IPS-18c (cell line): ENCODE measurements around the gene DLGAP1.
"Not testable (repeated sequence)": the region's sequence is repeated elsewhere in the genome, so short reads cannot be mapped to it uniquely, and the experiment has no call there.

Source experiments
- H3K4me3 ChIP-seq: 2 replicates; pipeline ENCODE4 v1.7.0; 2013; ENCODE audit warnings: low read depth, mild to moderate bottlenecking, low read length, moderate library complexity; ENCODE audit not compliant: insufficient read depth
- H3K9me3 ChIP-seq: one replicate; pipeline ENCODE4 v1.6.1; 2013; ENCODE audit warnings: mild to moderate bottlenecking, low read length, moderate library complexity; ENCODE audit not compliant: control insufficient read depth, insufficient read depth

The DLGAP1 gene

DNA sequence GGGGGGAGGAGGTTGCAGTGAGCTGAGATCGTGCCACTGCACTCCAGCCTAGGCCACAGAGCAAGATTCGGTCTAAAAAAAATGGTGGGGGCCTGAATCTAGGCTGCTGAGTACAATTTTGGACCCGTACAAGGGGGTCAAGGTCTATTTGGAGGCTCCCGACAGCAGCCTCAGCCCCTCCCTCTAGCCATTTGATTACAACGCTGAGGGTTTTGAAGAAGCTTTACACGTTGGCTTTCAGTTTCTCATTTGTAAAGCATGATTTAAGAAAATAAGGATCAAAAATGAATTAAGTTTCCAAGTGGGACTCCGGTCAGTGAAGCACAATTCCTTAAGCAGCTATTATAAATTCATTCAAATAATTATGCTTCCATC, 871.2 kb downstream of the DLGAP1 start:
- Histone ChIP-seq H3K4me3 (no peak overlapping the region), H3K9me3 (no peaks in the 10 kb centered on the region)

DNA sequence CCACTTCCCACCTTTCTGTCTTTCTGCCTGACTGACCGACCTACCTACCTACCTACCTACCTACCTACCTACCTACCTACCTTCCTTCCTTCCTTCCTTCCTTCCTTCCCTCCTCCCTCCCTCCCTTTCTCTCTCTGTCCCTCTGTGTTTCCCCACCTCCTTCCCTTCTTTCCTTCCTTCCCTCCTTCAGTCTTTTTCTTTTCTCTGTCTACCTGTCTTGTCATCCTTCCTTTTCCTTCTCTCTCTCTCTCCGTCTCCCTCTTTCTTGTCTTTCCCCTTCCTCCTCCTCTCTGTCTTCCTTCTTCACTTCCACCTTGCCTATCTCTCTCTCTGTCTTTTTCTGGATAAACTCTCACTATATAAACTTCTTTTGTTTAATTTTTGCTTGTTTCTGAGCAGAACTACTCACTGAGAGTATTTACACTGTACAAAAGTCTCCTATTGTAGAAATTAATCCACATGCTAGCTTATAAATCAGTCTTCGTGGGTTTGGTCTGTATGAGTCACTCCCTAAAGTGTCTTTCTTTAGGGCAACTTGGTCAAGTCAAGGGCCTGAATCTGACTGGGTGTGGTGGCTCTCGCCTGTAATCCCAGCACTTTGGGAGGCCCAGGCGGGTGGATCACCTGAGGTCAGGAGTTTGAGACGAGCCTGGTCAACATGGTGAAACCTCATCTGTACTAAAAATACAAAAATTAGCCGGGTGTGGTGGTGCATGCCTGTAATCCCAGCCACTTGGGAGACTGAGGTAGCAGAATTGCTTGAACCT, 871.8 kb downstream of the DLGAP1 start:
- not testable (repeated sequence) for H3K9me3 ChIP-seq, H3K4me3 ChIP-seq

DNA sequence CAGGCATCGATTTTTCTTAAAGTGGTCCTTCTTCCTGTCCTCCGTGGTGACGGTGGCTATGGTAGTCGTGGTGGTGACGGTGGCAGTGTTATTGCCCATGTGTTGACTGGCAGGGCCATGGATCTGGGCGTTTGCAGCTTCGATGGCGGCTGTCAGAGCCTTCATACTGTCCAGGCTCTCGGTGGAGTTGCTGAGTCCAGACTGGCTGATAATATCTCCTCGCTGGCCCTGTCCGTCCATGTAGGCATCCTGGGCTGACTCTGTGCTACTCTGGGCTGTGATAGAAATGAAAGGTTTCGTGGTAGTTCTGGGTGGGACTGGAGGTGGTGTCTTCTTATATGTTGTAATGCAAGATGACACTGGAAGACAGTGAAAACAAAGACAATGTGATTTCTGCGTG, 873.2 kb downstream of the DLGAP1 start:
- H3K9me3 ChIP-seq: no peaks in the 10 kb centered on the region
- no peak overlapping the region for H3K4me3 ChIP-seq

DNA sequence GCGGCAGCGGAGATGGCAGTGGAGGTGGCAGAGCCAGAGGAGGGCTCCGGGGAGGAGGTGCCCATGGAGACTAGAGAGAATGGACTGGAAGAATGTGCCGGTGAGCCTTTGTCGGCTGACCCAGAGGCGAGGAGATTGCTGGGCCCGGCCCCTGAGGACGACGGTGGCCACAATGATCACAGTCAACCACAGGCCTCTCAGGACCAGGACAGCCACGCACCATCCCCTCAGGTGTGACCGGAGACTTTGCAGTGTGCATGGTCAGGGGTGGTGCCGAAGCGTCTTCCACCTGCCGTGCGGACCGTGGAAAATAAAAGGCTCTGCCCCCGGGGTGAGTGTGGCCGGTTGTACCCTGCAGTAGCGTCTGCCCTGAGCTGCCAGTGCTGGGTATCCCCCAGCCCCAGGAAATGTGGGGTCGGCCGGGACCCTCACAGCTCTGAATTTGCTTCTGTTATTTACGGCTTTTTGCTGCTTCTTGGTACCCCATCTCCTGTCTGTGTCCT, 874.5 kb downstream of the DLGAP1 start:
- H3K4me3 ChIP-seq, H3K9me3 ChIP-seq: not testable (repeated sequence)

DNA sequence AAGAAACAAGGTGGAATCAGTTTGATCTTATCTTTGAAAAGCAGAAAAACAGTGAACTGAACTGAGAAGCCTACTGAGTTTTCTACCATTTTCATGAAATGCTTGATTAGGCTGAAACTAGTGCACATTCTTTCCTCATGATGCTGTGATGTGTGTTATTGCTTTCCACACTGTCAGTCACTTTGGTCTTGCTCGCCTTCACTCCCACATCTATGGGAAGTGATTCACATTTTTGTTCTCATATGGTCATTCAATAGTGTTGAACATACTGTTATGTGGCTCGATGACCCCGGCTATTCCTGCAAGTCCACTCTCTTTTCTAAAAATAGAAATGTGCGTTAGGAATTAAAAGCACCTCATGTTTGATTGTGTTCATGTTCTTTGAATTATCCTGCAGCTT, 875.4 kb downstream of the DLGAP1 start:
- Histone ChIP-seq H3K9me3 (no peaks in the 10 kb centered on the region), H3K4me3 (no peak overlapping the region)

DNA sequence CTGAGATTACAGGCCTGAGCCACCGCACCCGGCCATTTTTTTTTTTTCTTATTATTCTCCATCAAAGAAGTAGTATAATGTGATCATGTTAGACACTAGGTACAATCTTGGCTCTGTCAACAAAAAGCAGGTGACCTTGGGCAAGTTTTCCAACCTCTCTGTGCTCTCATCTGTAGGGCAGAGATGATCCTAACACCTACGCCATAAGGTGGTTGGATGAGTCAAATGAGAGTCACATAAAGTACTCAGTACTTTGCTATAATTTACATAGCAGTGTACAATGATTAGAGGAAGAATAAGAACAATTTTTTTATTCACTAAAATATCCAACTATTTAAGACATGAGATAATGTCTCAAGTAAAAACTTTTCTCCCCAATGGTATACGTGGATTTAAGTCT, 876.5 kb downstream of the DLGAP1 start:
- Histone ChIP-seq H3K9me3 (no peaks in the 10 kb centered on the region), H3K4me3 (no peak overlapping the region)

DNA sequence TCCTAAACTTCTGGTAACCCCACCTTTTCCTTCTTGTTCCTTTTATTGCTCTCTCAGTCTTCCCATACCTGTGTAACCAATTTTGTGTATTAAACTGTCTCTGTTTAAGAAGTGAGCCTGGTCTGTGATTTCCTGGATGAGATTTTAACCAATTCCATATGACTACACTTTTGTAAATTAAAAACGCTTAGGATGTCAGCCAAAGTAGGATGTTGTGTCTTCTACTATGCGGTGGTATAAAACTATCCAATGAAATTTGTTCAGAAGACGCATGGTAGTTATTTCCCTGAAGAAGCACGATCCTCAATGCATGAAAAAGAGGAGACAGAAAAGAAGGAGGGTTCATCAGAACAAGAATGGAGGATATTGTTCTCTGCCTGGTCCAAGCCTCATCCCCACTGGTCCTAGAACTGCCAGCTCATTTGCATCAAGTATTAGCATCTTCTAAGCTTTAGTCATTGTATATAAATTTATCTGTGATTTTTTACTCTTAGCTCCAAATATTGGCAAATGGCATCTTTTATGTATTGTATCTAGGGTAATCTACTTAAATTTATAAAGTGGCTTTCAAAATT, 877.7 kb downstream of the DLGAP1 start:
- no peaks in the 10 kb centered on the region for H3K9me3 ChIP-seq
- H3K4me3 ChIP-seq: no peak overlapping the region

DNA sequence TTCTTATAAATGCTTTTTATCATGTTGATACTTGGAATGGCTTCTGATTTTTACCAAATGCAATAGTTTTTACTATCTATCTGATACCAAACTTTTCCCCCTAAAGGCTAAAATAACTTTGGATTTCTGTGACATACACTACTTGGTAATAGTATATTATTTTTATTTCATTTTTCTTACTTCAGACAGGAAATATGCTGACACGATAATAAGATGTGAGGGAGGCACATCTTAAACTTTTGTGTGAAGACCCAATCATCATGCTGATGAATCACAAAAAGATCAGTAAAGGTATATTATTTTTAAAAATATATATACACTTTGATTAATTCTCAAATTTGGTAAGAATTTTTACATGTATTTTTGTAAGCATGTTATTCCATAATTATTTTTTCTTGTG, 882.3 kb downstream of the DLGAP1 start:
- no peak overlapping the region for H3K4me3 ChIP-seq
- H3K9me3 ChIP-seq: no peaks in the 10 kb centered on the region

DNA sequence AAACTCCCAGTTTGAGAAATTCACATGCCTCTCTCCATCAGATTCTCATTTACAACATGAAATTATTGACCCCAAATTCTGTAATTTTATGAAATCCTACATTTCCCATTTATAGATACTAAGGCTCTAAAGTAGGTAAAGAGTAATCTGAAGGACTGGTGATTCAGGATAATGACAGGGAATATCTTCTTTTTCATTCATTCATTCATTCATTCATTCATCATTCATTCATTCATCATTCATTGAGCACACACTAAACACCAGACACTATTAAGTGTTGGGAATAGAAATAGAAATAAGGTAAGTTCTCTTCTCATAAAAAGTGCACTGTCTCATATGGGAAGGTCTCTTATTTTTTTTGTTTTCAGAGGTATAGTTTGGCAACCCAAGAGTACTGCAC, 888.3 kb downstream of the DLGAP1 start:
- Histone ChIP-seq H3K4me3 (no peak overlapping the region), H3K9me3 (no peaks in the 10 kb centered on the region)

DNA sequence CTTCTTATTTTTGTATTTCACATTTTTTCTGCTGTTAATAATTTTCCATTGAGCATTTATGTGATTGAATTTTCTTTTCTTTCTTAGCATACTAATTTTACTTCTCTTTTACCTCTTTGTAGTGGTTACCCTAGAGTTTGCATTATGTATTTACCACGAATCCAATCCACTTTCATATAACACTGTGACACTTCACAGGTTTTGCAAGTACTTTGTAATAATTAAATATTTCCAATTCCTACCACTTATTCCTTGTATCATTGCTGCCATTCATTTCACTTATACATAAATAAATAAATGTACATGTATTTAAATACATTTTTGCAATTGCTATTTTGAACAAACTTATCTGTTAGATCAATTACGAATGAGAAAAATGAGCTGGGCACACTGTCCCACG, 894.4 kb downstream of the DLGAP1 start:
- no peaks in the 10 kb centered on the region for H3K9me3 ChIP-seq
- H3K4me3 ChIP-seq: no peak overlapping the region

DNA sequence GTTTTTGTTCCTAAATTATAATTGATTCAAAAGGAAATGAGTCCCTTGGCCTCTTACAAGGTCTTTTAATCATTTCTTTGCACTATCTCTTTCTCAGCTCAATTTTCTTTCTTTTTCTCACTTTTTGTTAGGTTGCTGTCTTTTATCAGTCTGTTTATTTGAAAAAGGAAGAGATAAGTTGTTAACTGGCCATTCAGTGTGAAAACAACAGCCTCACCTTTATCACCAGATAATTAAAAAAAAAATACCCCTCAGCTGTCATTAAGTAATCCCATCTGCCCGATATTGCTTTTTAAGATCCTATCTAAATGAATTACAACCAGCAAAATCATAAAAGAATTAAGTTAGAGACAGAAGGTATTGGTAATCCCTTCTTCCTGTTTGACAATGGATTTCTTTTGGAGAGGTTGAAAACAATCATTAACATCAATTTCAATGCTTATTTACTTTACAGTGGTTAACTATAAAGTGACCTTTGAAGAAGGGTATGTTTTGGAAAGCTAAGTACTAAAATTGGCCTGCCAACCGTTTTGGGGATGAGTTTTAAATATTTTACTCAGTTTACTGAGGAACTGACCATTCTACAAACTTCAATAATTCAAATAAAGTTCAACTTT, 900.2 kb downstream of the DLGAP1 start:
- H3K4me3 ChIP-seq: no peak overlapping the region
- no peaks in the 10 kb centered on the region for H3K9me3 ChIP-seq

DNA sequence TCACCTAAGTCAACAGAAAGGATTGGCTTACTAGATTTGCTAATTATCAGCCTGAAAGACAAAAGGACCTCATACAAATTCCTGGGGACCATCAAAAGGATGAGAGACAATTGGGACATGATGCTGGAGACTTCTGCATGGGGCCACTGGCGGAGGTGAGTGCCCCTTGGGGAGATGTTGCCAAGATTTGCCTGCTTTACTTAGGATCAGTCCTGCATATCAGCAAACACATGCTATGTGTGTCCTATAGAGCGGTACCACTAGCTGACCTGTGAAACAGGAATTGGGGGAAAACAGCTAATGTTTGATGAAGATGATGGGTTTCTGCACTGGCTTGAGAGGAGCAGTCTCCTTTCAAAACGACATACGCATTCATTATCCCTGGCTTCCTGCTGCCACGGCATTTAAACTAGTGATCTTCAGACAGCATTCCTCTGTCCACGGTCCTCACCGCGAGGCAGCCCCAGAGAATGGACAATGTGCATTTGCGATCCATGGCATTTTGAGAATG, 901.0 kb downstream of the DLGAP1 start:
- Histone ChIP-seq H3K9me3 (no peaks in the 10 kb centered on the region), H3K4me3 (no peak overlapping the region)

DNA sequence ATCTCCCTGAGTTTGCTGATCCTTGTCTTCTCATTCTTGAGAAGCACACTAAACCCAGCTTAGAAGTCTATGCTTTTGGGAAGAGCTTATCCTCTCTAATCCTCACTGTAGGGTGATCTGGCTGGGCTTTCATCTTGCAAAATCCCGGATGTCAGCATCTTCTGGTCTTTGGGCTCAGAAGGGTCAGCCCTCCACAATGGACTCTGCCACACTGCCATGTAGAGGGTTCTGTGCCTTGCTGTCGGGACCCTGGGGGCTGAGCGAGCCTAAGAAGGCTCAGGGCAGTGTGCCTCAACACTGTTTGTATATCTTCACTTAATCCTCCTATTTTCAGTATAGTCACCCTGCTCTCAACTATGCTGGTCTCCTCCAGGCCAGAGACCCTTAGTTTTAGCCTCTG, 902.8 kb downstream of the DLGAP1 start:
- no peaks in the 10 kb centered on the region for H3K9me3 ChIP-seq
- H3K4me3 ChIP-seq: no peak overlapping the region

DNA sequence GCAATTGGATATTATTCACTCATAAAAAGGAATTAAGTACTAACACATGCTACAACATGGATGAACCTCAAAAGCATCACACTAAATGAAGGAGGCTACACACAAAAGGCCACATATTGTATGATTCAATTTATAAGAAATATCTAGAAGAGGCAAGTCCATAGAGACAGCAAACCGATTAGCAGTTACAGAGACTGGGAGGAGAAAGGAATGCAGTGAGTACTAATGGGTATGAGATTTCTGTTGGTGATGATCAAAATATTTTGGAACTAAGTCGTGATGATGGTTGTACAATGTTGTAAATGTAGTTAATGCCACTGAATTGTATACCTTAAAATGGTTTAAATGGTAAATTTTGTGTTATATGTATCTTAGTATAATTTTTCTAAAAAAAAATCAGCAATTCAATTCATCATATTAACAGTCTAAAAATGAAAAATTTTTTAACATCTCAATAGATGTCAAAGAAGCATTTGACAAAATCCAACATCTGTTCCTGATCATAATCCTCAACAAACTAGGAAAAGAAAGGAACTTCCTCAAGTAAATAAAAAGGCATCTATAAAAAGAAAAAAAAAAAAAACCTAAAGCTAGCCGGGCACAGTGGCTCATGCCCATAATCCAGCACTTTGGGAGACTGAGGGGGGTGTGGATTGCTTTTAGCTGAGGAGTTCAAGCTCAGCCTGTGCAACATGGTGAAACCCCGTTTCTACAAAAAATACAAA, 907.1 kb downstream of the DLGAP1 start:
- no peak overlapping the region for H3K4me3 ChIP-seq
- H3K9me3 ChIP-seq: no peaks in the 10 kb centered on the region

DNA sequence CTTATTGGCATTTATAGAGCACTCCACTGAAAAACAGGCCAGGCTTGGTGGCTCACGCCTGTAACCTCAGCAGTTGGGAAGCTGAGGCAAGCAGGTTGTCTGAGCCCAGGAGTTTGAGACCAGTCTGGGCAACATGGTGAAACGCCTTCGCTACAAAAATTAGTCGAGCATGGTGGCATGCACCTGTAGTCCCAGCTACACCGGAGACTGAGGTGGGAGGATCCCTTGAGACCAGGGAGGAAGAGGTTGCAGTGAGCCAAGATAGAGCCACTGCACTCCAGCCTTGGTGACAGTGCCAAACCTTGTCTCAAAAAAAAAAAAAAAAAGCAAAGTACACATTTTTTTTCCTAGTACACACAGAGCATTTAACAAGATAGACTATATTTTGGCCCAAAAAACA, 909.0 kb downstream of the DLGAP1 start:
- H3K9me3 ChIP-seq: no peaks in the 10 kb centered on the region
- H3K4me3 ChIP-seq: no peak overlapping the region

DNA sequence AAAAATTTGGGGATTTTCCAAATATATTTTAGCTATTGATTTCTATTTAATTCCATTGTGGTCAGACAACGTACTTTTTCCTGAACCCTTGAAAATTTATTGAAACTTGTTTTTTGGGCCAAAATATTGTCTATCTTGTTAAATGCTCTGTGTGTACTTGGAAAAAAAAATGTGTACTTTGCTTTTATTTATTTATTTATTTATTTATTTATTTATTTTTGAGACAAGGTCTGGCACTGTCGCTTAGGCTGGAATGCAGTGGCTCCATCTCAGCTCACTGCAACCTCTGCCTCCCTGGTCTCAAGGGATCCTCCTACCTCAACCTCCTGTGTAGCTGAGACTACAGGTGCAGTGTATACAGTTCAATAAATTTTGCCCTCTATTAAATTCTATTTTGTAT, 910.6 kb downstream of the DLGAP1 start:
- Histone ChIP-seq H3K4me3 (no peak overlapping the region), H3K9me3 (no peaks in the 10 kb centered on the region)

DNA sequence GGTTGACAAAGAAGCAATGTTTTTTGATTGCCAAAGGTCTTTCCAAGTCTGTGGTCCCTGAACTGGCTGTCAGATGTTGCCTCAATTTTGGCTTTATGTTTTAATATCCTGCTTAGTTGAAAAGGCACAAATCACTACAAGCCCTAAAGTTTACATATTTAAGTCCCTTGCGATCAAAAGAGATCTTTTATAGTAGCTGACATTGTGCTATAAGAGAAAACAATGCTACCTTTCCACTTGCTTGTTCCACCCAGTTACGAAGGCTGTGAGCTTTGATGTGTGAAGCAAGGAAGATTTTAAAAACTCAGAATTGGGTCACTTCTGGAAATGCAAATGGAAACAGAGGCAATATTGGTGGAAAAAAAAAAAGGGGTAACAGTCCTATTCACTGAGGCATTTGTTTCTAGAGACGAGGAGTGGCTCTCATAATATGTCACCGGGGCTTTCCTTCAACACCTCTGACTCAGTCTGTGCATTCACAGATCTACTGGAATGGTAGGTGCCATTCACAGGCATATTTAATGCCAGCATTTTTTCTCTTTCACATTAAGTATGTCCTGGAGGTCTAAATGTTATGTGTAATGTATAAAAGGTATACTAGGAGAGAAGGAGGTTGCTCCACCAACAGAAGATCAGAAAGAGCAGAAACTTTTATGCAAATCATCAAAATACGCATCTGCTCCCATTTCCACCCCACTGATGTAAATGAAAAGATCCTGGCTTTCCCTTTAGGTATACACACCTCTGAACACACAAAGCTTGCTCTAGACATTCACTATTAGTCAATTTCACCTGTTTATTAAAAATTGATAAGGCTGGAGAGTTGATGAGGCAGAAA, 913.3 kb downstream of the DLGAP1 start:
- Histone ChIP-seq H3K9me3 (no peaks in the 10 kb centered on the region), H3K4me3 (no peak overlapping the region)
